Loucy (cell line): ENCODE results near the gene HDGFL2.

Experiments
- CTCF ChIP-seq: fragments of 200-600 bp; sonication (generic); conservative IDR thresholded peaks from 2 replicates; pipeline ENCODE4 v1.5.1; 2014; ENCODE audit warnings: mild to moderate bottlenecking, antibody characterized with exemption, low read length
- EZH2phosphoT487 ChIP-seq: fragments of 200-600 bp; IDR thresholded peaks from 2 replicates; pipeline ENCODE4 v1.6.1; 2018; ENCODE audit warnings: antibody characterized with exemption, mild to moderate bottlenecking, moderate library complexity, borderline replicate concordance

GRCh38 chr19:4492337-4493103 lies 20.4 kb downstream of the HDGFL2 start:
- TF ChIP-seq CTCF (no peak), EZH2phosphoT487 (no peak)
